Hematopoietic multipotent progenitor cell (in vitro differentiated cells): Measurements from ENCODE around the gene SUPT6H. TPM values are rescaled to one million over a fixed set of nuclear protein-coding genes. Genes with fewer than 3 reads are reported as not detected.
"Not testable (repeated sequence)": the region's sequence is repeated elsewhere in the genome, so short reads cannot be mapped to it uniquely, and the experiment has no call there.

Source experiments
- DNase-seq, 3 donors: peaks; one replicate each; pipeline ENCODE4 v3.0.0-alpha.2; 2011 to 2015; ENCODE audit warnings: low read depth in 2 of 3, low spot score in 2 of 3
- total RNA-seq: library from RNA; depleted of rRNA; stranded (reverse); fragments of >200 nt; gene quantifications from one replicate; pipeline ENCODE4 v1.2.3, GENCODE V29; 2012

Gene SUPT6H
- total RNA-seq, 1 donor = 61.9 TPM

DNA sequence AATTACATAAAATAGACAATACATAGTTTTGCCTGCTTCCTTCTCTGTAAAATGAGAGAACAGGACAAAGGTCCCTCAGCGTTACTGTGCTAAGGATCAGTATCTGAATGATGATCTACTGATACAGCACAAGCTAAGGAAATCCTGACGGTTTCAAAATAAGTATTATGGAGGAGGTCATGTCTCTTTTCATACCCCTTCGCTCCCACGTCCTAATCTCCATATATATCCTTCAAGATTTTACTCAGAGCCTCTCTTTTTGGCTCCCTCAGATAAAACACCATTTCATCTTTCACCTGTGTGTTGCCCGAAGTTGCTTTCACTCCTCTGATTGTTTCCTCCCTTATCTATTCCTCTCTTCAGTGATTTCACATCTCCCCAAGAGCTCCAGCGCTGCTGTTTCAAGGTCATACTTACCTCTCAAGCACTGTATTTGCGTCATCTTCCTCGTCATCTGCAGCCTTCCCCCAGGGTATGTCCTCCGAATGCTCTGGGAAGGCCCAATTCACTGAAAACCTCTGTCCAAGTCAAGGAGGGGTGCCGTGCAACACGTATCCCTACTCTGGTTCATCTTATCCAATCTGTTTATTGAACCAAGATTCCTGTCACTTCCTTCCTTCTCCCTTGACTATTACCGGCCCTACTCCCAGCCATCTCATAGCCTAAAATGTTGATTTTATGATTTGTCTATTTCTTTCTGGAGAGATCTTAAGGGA, 15.8 kb upstream of the SUPT6H start:
- no peak for DNase-seq

DNA sequence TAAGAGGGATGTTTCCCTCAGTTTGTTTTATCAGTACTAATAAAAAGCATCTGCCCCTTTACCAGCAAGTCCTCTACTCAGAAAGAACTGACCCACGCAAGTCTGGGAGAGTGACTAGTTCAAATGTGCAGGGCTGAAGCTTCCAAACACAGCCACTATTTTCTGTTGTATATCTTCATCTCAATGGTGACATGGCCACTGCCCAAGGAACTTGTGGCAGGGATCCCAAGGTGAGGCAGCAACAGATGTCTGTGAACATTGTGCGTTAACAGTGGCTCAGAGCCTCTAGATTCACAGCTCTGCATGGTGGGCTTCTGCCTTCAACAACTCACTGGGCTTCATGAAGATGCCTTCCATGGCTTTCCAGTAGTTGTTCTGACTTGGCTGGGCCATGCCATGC, 13.3 kb upstream of the SUPT6H start:
- no peak for DNase-seq

DNA sequence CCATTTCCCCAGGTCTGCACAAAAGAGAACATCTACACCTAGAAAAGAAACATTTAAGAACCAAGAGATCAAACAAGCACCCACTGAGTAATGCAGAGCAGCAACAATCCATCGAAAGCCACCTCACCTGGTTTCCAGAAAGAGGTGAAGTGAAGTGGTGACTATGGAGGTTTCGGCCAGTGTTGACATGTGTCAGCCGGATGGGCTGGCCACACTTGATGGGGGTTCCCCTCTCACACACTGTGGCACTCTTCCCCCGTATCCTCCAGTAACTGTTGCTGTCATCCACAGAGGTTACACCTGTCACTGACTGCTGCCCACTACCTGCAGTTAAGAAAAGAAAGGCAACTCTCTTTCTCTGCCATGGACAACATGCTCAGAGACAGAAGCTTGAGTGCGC, 6.8 kb upstream of the SUPT6H start:
- no peak for DNase-seq

DNA sequence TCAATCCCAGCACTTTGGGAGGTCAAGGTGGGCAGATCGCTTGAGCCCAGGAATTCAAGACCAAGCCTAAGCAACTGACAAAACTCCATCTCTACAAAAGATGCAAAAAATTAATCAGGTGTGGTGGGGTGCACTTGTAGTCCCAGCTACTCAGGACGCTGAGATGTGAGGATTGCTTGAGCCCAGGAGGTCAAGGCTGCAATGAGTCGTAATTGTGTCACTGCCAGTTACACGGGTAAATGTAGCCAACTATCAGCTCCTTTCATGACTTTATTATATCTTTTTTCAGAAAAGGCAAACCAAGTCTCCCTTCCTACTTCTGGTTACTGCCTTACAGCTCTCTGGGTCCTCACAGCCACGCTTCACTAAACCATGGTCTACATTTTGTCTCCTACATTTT, 4.2 kb upstream of the SUPT6H start:
- DNase-seq = no peak

DNA sequence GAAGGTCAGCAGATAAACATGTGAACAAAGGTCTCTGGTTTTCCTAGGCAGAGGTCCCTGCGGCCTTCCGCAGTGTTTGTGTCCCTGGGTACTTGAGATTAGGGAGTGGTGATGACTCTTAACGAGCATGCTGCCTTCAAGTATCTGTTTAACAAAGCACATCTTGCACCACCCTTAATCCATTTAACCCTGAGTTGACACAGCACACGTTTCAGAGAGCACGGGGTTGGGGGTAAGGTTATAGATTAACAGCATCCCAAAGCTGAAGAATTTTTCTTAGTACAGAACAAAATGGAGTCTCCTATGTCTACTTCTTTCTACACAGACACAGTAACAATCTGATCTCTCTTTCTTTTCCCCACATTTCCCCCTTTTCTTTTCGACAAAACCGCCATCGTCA, 3.7 kb upstream of the SUPT6H start:
- not testable (repeated sequence) for DNase-seq

DNA sequence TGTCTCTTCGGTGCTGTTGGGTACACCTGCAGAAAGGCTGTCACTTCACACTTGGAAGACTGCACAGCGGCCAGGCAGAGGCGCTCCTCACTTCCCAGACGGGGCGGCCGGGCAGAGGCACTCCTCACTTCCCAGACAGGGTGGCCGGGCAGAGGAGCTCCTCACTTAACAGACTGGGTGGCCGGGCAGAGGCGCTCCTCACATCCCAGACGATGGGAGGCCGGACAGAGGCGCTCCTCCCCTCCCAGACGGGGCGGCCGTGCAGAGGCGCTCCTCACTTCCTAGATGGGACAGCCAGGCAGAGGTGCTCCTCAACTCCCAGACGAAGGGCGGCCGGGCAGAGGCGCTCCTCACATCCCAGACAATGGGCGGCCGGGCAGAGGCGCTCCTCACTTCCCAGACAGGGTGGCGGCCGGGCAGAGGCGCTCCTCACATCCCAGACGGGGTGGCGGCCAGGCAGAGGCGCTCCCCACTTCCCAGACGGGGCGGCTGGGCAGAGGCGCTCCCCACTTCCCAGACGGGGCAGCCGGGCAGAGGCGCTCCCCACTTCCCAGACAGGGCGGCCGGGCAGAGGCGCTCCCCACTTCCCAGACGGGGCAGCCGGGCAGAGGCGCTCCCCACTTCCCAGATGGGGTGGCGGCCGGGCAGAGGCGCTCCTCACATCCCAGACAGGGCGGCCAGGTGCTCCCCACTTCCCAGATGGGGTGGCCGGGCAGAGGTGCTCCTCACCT, 3.1 kb upstream of the SUPT6H start:
- DNase-seq = not testable (repeated sequence)

DNA sequence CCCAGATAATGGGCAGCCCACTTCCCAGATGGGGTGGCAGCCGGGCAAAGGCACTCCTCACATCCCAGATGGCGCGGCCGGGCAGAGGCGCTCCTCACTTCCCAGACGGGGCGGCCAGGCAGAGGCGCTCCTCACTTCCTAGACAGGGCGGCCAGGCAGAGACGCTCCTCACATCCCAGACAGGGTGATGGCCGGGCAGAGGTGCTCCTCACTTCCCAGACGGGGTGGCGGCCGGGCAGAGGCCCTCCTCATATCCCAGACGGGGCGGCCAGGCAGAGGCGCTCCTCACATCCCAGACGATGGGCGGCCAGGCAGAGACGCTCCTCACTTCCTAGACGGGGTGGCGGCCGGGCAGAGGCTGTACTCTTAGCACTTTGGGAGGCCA, 2.5 kb upstream of the SUPT6H start:
- not testable (repeated sequence) for DNase-seq

DNA sequence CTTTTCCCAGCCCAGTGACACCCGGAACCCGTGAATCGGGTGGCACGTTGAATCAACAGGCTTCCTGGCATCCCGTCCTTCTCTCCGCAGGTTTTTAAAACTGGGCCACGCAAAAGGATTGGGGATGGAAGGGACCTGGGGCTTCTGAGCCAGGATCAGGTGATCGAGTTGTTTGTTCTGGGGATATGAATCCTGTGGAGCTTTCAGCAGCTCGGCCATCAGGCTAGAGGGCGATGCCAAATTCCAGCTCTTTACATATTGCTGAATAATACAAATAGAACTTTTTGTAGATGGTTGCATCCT, 473 bp downstream of the SUPT6H start:
- DNase-seq = no peak

DNA sequence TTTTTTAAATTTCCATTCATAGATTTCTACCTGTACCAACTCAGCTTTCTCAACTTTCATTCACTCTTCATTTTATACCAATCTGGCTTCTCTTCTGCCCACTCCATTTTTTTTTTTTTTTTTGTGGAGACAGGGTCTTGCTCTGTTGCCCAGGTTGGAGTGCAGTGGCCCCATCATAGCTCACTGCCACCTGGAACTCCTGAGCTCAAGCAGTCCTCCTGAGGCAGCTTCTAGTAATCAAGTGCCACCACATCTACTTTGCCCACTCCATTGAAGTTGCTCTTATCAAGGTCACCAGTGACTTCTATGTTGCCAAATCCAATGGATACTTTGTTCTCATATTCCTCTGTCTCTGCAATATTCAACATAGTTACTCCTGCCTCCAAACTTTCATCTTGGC, 1.7 kb downstream of the SUPT6H start:
- no peak for DNase-seq

DNA sequence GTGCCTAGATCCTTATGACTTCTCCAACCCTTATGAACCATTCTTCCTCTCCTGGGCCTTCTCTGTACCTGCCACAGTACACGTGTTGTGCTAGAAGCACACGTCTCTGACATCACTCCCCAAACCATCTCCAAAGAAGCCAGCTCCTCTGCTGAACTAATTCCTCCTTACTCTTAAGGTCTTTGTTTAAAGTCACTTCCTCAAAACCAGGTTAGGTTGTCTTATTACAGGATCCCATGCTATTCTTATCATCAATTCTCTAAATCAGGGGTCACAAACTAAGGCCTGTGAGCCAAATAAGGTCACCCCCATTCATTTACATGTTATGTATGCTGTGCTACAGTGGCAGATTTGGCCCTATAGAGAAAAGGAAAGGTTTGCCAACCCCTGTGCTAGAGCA, 4.0 kb downstream of the SUPT6H start:
- no peak for DNase-seq

DNA sequence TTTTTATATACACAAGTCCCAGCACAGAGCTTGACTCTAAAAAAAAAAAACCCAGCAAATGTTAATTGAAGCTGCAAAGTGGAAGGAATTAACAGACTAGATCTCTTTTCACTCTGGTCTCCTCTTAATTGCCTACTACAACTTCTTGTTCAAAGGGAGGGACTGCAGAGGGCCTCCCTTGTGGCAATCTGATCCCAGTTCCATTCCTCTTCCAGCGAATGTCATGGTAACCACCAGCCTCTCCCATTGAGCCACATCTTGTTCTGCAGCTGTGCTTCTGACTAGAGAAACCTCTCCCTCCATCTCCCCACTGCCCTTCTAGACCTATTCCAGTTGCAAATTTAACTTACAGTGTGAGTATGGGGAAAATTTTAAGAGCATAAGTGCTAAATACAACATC, 5.9 kb downstream of the SUPT6H start:
- DNase-seq = no peak

DNA sequence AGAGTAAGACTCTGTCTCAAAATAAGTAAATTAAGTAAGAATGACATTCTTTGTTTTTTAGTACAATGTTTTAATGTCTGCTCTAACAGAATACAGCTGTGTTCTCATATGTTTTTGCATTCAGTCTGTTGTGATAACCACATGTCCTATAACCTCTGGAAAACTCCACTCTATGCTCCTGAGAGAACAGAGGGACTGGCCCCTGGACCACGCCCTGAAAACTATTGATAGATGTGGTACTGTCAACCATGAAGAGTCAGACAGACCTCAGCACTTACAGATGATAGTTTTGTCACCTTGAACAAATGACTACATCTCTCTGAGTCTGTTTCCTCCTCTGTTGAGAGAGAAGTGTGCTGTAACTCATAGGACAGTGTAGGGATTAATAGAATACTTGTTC, 7.9 kb downstream of the SUPT6H start:
- no peak for DNase-seq

DNA sequence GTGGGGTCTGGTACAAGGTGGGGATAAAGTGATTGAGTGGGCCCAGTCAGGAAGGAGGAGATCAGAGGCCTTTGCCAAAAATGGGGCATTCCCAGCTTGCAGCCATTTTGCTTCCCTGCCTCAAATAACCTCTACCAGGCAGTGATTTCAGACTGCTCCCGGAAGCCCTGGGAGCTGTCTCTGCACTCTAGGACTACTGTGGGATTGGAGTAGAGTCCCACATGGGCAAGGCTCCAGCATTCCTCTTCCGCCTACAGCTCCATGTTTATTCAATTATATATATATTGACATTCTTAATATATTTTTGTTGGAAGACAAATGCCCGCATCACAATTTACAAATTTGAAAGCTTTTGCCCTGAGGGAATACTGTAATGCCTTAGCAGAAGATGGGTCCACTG, 13.5 kb downstream of the SUPT6H start:
- no peak for DNase-seq

DNA sequence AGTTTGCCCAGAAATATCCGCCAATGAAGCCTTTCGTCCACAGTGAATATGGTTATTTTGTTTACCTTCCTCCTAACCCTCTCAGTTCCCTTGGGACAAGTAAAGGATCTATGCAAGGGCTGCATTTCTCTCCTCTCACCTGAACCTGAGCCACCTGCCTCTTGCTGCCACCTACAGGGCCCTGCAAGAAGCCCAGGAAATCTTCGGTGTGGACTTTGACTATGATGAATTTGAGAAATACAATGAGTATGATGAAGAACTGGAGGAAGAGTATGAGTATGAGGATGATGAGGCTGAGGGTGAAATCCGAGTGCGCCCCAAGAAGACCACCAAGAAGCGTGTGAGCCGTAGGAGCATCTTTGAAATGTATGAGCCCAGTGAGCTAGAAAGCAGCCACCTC, 14.0 kb downstream of the SUPT6H start:
- DNase-seq = peak in 2 of 3 donors; percentile 20 to 34

DNA sequence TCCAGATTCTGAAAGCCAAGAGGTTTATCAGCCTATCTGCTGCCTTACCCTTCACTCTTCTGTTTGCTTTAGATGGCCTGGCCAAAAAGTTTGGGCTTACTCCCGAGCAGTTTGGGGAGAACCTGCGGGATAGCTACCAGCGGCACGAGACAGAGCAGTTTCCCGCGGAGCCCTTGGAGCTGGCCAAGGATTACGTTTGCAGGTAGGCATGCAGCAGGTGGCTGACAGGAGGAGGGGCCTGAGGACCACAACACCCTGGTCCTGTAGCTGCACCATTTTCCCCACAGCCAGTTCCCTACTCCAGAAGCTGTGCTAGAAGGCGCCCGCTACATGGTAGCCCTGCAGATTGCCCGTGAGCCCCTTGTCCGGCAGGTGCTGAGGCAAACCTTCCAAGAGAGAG, 20.6 kb downstream of the SUPT6H start:
- no peak for DNase-seq

DNA sequence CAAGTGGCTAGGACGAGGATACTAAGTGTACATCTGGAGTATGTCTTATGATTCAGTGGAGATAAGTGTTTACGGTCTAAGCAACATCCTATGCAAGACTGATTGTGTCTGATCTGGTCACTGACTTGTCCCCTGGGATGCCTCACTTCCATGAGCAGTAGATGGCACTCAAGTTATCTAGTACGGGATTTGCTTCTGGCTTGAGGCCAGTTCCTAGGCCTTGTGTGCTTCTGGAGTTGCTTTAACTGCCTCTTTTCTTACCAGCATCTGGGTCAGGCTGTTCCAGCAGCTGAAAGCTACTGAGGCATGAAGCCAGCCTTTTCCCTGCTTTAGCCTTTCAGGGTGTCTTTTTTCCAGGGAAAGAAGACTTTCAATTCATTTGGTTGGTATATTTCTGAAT, 23.0 kb downstream of the SUPT6H start:
- no peak for DNase-seq

DNA sequence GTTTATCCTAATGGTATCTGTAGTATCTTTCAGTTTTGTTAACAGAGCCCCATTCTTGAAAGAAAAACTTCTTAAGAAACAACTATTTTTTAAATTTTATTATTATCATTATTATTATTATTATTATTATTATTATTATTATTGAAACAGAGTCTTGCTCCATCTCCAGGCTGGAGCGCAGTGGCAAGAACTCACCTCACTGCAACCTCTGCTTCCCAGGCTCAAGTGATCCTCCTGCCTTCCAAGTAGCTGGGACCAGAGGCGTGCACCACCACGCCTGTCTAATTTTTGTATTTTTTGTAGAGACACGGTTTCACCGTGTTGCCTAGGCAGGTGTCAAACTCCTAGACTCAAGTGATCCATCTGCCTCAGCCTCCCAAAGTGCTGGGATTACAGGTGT, 23.4 kb downstream of the SUPT6H start:
- no peak for DNase-seq

DNA sequence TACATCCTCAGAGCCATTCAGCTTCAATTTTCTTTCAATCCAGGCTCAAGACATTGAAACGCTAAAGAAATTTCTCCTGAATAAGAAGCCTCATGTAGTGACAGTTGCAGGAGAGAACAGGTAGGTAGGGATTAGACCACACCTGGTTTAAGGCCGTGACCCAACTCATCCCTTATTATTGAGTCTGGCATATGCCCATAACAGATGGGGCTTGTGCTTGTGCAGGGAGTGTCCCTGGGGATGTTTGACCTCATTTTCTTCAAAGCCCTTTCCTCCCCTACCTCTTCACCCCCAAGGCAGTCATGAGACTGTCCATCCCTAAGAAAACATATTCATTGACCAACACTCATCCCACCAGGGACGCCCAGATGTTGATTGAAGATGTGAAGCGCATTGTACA, 24.3 kb downstream of the SUPT6H start:
- no peak for DNase-seq

DNA sequence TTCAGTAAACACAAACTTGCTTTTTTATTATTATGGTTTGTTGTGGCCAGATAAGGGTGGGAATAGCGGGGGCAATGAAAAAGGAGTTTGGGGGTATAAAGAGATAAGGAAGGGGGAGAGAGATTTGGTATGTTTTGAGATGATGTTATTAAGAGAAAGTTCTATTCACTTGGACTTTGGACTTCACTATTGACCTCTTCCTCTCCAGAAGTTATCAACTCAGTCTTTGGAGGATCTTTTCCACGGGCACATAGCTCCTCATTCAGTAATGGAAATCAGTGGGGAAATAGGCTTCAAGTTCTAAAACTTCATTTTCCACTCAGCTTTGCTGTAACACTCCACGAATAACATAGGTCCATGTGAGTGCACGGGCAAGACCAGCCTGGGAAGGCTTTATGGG, 26.5 kb downstream of the SUPT6H start:
- DNase-seq = no peak

DNA sequence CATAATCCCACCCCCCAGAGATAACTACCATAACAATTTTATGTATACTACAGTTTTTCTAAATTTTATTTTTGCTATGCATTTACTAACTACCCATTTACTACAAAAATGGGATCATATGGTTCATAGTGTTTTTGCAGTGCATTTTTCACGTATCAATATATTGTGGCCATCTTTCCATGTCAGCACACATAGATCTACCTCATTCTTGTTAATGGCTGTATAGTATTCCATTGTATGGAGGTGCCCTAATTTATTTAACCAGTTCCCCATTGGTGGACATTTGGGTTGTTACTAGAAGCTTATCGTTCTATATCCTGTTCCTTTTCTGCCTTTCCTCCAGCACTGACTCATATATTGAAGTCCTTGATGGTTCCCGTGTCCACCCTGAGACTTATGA, 27.0 kb downstream of the SUPT6H start:
- no peak for DNase-seq

DNA sequence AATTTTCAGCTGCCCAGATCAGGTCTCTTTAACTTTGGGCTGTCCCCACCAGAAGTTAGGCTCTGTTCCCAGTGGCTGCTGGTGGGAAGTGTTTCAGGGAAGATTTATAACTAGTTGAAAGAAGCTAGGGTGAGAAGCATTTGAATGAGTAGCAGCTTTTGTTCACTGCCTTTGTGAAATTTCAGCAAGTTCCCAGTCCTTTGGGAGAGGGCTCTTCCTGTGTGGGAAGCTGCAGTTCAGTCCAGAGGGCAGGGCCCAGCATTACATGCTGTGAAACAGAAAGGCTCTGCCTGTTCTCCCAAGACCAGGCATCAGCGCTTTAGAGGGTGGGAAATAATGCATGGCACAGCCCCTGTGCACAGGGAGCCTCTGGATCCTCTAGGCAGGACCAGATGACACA, 31.9 kb downstream of the SUPT6H start:
- DNase-seq = no peak

DNA sequence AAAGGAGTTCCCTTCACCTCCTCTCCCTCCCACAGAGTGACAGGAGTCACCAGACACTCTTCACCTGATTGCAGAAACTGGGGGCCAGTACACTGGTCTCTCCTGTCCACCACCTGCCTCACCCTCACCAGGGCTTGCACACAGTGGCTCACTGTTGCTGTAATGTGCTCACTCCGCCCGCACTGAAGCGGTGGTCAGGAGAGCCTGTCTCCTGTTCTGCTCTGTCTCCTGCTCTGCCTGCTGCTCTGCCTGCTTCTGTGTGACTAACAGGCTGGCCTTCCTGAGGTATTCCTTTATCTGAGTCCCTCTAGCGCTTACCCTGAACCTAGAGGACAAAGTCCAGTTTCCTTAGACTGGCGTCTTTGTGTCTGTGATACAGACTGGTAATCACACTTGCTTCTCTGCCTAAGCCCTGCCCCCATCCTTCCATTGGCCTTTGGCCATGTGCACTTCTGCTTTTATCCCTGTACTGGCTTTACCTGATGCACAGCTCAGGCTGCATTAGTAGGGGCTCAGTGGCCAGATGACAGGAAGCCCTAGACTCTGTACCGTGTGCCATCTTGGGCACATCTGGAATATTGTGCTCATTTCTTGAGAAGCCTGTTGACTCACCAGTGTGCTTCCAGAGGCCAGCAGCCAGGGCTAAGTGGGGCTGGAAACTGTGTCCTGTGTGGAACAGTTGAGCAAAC, 36.4 kb downstream of the SUPT6H start:
- DNase-seq = no peak
